Endothelial cell of umbilical vein (primary cell): ENCODE results near the gene ALX3. TPM values are rescaled to one million over a fixed set of nuclear protein-coding genes. Genes with fewer than 3 reads are reported as not detected.

Experiments used
- BruUV-seq: library from RNA; stranded (reverse); fragments of 400-500 nt; replicated peaks from 2 replicates; lab custom pipeline; 2021; lab: Mats Ljungman, UMichigan
- CTCF ChIA-PET: fragments of 300-600, 350-600 bp; sonication (Branson Sonifier 250); formaldehyde crosslinking; loops from one replicate; lab custom pipeline; 2021; ENCODE audit warnings: antibody characterized with exemption, inconsistent platforms; lab: Charles Lee
- POLR2A ChIA-PET: fragments of 300-600, 350-600 bp; sonication (Branson Sonifier 250); formaldehyde crosslinking; loops from one replicate; lab custom pipeline; 2021; ENCODE audit warnings: antibody characterized with exemption, inconsistent platforms; lab: Charles Lee
- DNase-seq: peaks from one replicate; pipeline ENCODE4 v3.0.0-alpha.2; 2011; ENCODE audit warnings: low read depth, low spot score
- FAIRE-seq: peaks from 2 replicates; lab custom pipeline; 2011; peaks lifted over from hg19 to GRCh38; lab: Jason Lieb, UNC
- H2AFZ ChIP-seq: 2 replicates; pipeline ENCODE4 v1.6.0; 2012; ENCODE audit warnings: low read depth, low read length, control low read depth, inconsistent platforms
- H3K27ac ChIP-seq: 2 replicates; pipeline ENCODE4 v1.5.1; 2011; ENCODE audit warnings: low read depth, mild to moderate bottlenecking, control low read depth, low read length, moderate library complexity; ENCODE audit not compliant: insufficient read depth
- H3K27me3 ChIP-seq, 2 experiments: 2 replicates each; pipeline versions ENCODE4 v1.6.0 to v1.6.1; 2011; ENCODE audit warnings: low read length in 2 of 2, mixed read lengths in 1 of 2; ENCODE audit not compliant: control insufficient read depth in 2 of 2, insufficient read depth in 2 of 2
- H3K36me3 ChIP-seq, 2 experiments: 2 replicates in 1 of 2; 3 replicates in 1 of 2; pipeline ENCODE4 v1.5.1; 2011; ENCODE audit warnings: low read length in 2 of 2, mild to moderate bottlenecking in 1 of 2, moderate library complexity in 1 of 2; ENCODE audit not compliant: control insufficient read depth in 2 of 2, insufficient read depth in 2 of 2; ENCODE audit errors: extremely low read depth in 1 of 2
- H3K4me1 ChIP-seq: 3 replicates; pipeline ENCODE4 v1.5.1; 2011; ENCODE audit warnings: mild to moderate bottlenecking, low read length; ENCODE audit not compliant: control insufficient read depth, insufficient read depth; ENCODE audit errors: extremely low read depth
- H3K4me2 ChIP-seq: 2 replicates; pipeline ENCODE4 v1.6.1; 2011; ENCODE audit warnings: low read length, control low read depth, mixed read lengths; ENCODE audit not compliant: insufficient read depth
- H3K4me3 ChIP-seq, 3 experiments: fragments of 200-600 bp in 1 of 3; sonication (generic), shearing (Covaris generic) in 1 of 3; replicated peaks in 1 of 3; 2 replicates each; pipeline ENCODE4 v1.5.1; 2011 to 2016; ENCODE audit warnings: control low read depth in 3 of 3, low read length in 3 of 3, mild to moderate bottlenecking in 2 of 3, inconsistent platforms in 1 of 3, low read depth in 1 of 3, moderate library complexity in 1 of 3; ENCODE audit not compliant: insufficient read depth in 1 of 3
- H3K79me2 ChIP-seq: 2 replicates; pipeline ENCODE4 v1.6.0; 2012; ENCODE audit warnings: low read length, inconsistent platforms; ENCODE audit not compliant: control insufficient read depth, insufficient read depth
- H3K9ac ChIP-seq: replicated peaks from 2 replicates; pipeline ENCODE3; 2011; ENCODE audit warnings: low read length, control low read depth; ENCODE audit not compliant: insufficient read depth; ENCODE audit errors: extremely low read depth
- H3K9me1 ChIP-seq: replicated peaks from 3 replicates; pipeline ENCODE4 v1.6.0; 2011; ENCODE audit warnings: mild to moderate bottlenecking, low read length; ENCODE audit not compliant: control insufficient read depth, insufficient read depth; ENCODE audit errors: extremely low read depth
- H3K9me3 ChIP-seq: replicated peaks from 2 replicates; pipeline ENCODE4 v1.5.1; 2012; ENCODE audit warnings: low read length, inconsistent platforms; ENCODE audit not compliant: control insufficient read depth, insufficient read depth
- H4K20me1 ChIP-seq: replicated peaks from 2 replicates; pipeline ENCODE3; 2011; ENCODE audit warnings: mild to moderate bottlenecking, low read length; ENCODE audit not compliant: control insufficient read depth, insufficient read depth; ENCODE audit errors: extremely low read depth
- CTCF ChIP-seq, 2 donors: IDR thresholded peaks; 1 replicate in 1 of 2; 2 replicates in 1 of 2; pipeline ENCODE4 v1.5.1; 2011; ENCODE audit warnings: low read length in 2 of 2, mild to moderate bottlenecking in 2 of 2, moderate library complexity in 2 of 2, control low read depth in 1 of 2, inconsistent platforms in 1 of 2, low read depth in 1 of 2; ENCODE audit not compliant: insufficient read depth in 1 of 2; ENCODE audit errors: extremely low read depth in 1 of 2
- EZH2 ChIP-seq: IDR thresholded peaks from 2 replicates; pipeline ENCODE4 v1.6.1; 2012; ENCODE audit warnings: borderline replicate concordance, low read depth, mild to moderate bottlenecking, moderate library complexity, low read length, inconsistent platforms; ENCODE audit not compliant: severe bottlenecking
- FOS ChIP-seq: IDR thresholded peaks from 2 replicates; pipeline ENCODE4 v1.6.1; 2011; ENCODE audit warnings: mild to moderate bottlenecking, low read length, moderate library complexity, borderline replicate concordance; ENCODE audit not compliant: insufficient read depth
- GATA2 ChIP-seq: IDR thresholded peaks from 2 replicates; pipeline ENCODE4 v1.7.0; 2011; ENCODE audit warnings: low read depth, mild to moderate bottlenecking, moderate library complexity, mixed read lengths, low read length; ENCODE audit not compliant: insufficient read length, insufficient read depth
- JUN ChIP-seq: IDR thresholded peaks from 2 replicates; pipeline ENCODE4 v1.6.1; 2011; ENCODE audit warnings: borderline replicate concordance, low read depth; ENCODE audit not compliant: insufficient read length, insufficient read depth
- MAX ChIP-seq: IDR thresholded peaks from 2 replicates; pipeline ENCODE4 v1.6.1; 2011; ENCODE audit not compliant: insufficient read depth, insufficient read length
- MYC ChIP-seq: IDR thresholded peaks from one replicate; pipeline ENCODE4 v1.6.1; 2011; ENCODE audit warnings: mild to moderate bottlenecking, low read depth, low read length
- POLR2A ChIP-seq: IDR thresholded peaks from 2 replicates; pipeline ENCODE4 v1.6.1; 2012; ENCODE audit warnings: low read depth, mild to moderate bottlenecking, control low read depth, low read length
- POLR2AphosphoS5 ChIP-seq: IDR thresholded peaks from 2 replicates; pipeline ENCODE4 v1.6.1; 2012; ENCODE audit warnings: low read depth, mild to moderate bottlenecking, control low read depth, low read length, moderate library complexity; ENCODE audit not compliant: insufficient read depth
- dilution Hi-C: fragments of 300-500 bp; cut with MboI; formaldehyde crosslinking; loops from one replicate; pipeline ENCODE4 v1.15.0; 2019; ENCODE audit warnings: low sequenced_read_pairs; ENCODE audit not compliant: extremely low pct_ligation_motif_present
- intact Hi-C: fragments of 100-400 bp; cut with micrococcal nuclease; formaldehyde crosslinking; loops from one replicate; pipeline ENCODE4 v1.10.0; 2022
- polyA plus RNA-seq, 4 experiments: library from polyadenylated mRNA; depleted of rRNA in 3 of 4; stranded (reverse) in 3 of 4; unstranded in 1 of 4; fragments of >200 nt; gene quantifications; 2 replicates each; pipeline versions ENCODE4 v1.2.1 to v1.2.3, GENCODE V29; 2011 to 2012; ENCODE audit warnings: missing spikeins in 1 of 4
- total RNA-seq: library from RNA; stranded (reverse); gene quantifications from 2 replicates; pipeline ENCODE4 v1.2.3, GENCODE V29; 2021

ALX3 gene
- total and polyA plus RNA-seq, 2 donors (not counting 3 experiments of a cell fraction or from before 2014, with no cell fraction given), result not detected

GRCh38 chr1:110056285-110056683 lies 14.2 kb downstream of the ALX3 start:
- Histone ChIP-seq H3K4me3 (no peak overlapping the region), H3K4me2 (no peak overlapping the region), H3K4me1 (no peaks in the 10 kb centered on the region), H2AFZ (no peak overlapping the region), H3K9ac (no peak overlapping the region), H3K9me1 (no peaks in the 10 kb centered on the region), H3K36me3 (peaks cover 21 to 49% of the 10 kb centered on the region in 2 experiments), H4K20me1 (no peaks in the 10 kb centered on the region), H3K27me3 (no peaks in the 10 kb centered on the region), H3K79me2 (no peaks in the 10 kb centered on the region), H3K9me3 (no peaks in the 10 kb centered on the region), H3K27ac (no peak overlapping the region)
- intact Hi-C loops, result no loop called here
- dilution Hi-C loops, result no loop called here
- TF ChIP-seq EZH2, result no peak
- ChIA-PET CTCF (interaction anchor here (1.3 kb wide), 1 partner anchor 439 kb away, joined by 3 read pairs; no protein-coding TSS in a partner anchor), POLR2A (no interaction called here)
- BruUV-seq, result no TSS peak
- no peak for FAIRE-seq
- DNase-seq, result no peak

GRCh38 chr1:110055493-110056284 lies 14.8 kb downstream of the ALX3 start:
- no peak overlapping the region for H2AFZ ChIP-seq
- H3K27me3 ChIP-seq, result no peaks in the 10 kb centered on the region
- CTCF ChIA-PET, result interaction anchor here (5.5 to 6.5 kb wide), 2 partner anchors 49 to 404 kb away, joined by 30 to 65 read pairs; no protein-coding TSS in a partner anchor
- H3K4me2 ChIP-seq, result no peak overlapping the region
- intact Hi-C loops, result no loop called here
- H3K9ac ChIP-seq, result no peak overlapping the region
- H3K4me1 ChIP-seq, result no peaks in the 10 kb centered on the region
- BruUV-seq, result no TSS peak
- no peak for FAIRE-seq
- no peak for DNase-seq
- no peak overlapping the region for H3K27ac ChIP-seq
- no peaks in the 10 kb centered on the region for H3K9me3 ChIP-seq
- peaks cover 21 to 53% of the 10 kb centered on the region in 2 experiments for H3K36me3 ChIP-seq
- no peaks in the 10 kb centered on the region for H3K79me2 ChIP-seq
- dilution Hi-C loops, result no loop called here
- POLR2A ChIA-PET, result no interaction called here
- H3K9me1 ChIP-seq, result no peaks in the 10 kb centered on the region
- TF ChIP-seq GATA2, result no peak
- TF ChIP-seq JUN, result no peak
- TF ChIP-seq MYC, result no peak
- TF ChIP-seq EZH2, result no peak
- no peak for TF ChIP-seq POLR2A
- TF ChIP-seq MAX, result no peak
- no peak for TF ChIP-seq CTCF (IDR thresholded peaks at IDR 0.05; ENCODE audit: extremely low read depth in 1 of 2, insufficient read depth in 1 of 2, low read depth in 1 of 2, low read length in 2 of 2)
- no peak for TF ChIP-seq FOS
- TF ChIP-seq POLR2AphosphoS5, result no peak
- no peak overlapping the region for H3K4me3 ChIP-seq
- no peaks in the 10 kb centered on the region for H4K20me1 ChIP-seq
